Activated T-helper 17 cell treated with anti-CD3 and anti-CD28 coated beads, Interleukin-2, amount 50 U/mL, for 72 hours (primary cell): ENCODE data around the gene SKAP1. TPM values are rescaled to one million over a fixed set of nuclear protein-coding genes. Genes with fewer than 3 reads are reported as not detected.
"Not testable (repeated sequence)": the region's sequence is repeated elsewhere in the genome, so short reads cannot be mapped to it uniquely, and the experiment has no call there.

Source experiments
- ATAC-seq: fragments of 150-1000 bp; cut with Tn5 transposase; replicated peaks from 2 replicates; pipeline ENCODE4 v1.10.0; 2021; ENCODE audit warnings: mild to moderate bottlenecking, moderate library complexity
- H3K27ac Mint-ChIP-seq: one replicate; pipeline ENCODE4 v1.8.0; 2022; ENCODE audit warnings: mixed read lengths
- H3K27me3 Mint-ChIP-seq: one replicate; pipeline ENCODE4 v1.8.0; 2022; ENCODE audit warnings: mixed read lengths
- H3K36me3 Mint-ChIP-seq: one replicate; pipeline ENCODE4 v1.8.0; 2022; ENCODE audit warnings: low read depth, mild to moderate bottlenecking, mixed read lengths
- H3K4me1 Mint-ChIP-seq: one replicate; pipeline ENCODE4 v1.8.0; 2022; ENCODE audit warnings: mixed read lengths
- H3K4me3 Mint-ChIP-seq: one replicate; pipeline ENCODE4 v1.8.0; 2022; ENCODE audit warnings: mild to moderate bottlenecking, mixed read lengths
- H3K9me3 Mint-ChIP-seq: one replicate; pipeline ENCODE4 v1.8.0; 2022; ENCODE audit warnings: mixed read lengths
- total RNA-seq, 2 donors: library from RNA; stranded (reverse); gene quantifications; one replicate each; pipeline ENCODE4 v1.2.3, GENCODE V29; 2022

SKAP1 gene
- total RNA-seq, 2 donors from 2014 or later = 71.4 to 103 TPM

GRCh38 chr17:48269209-48269608, 160.8 kb downstream of the SKAP1 start:
- Mint-ChIP-seq H3K4me3 (no peak overlapping the region), H3K27me3 (no peaks in the 10 kb centered on the region), H3K36me3 (no peaks in the 10 kb centered on the region), H3K4me1 (peaks cover 15% of the 10 kb centered on the region), H3K27ac (no peak overlapping the region), H3K9me3 (no peaks in the 10 kb centered on the region)
- no peak for ATAC-seq

- Mint-ChIP-seq H3K4me3 (no peak overlapping the region), H3K36me3 (peaks cover 32% of the 10 kb centered on the region), H3K27ac (no peak overlapping the region), H3K4me1 (peaks cover 28% of the 10 kb centered on the region), H3K9me3 (no peaks in the 10 kb centered on the region), H3K27me3 (no peaks in the 10 kb centered on the region)
- no peak for ATAC-seq
Observed at GRCh38 chr17:48263731-48264035, 166.3 kb downstream of the SKAP1 start.

GRCh38 chr17:48262982-48263730, 166.9 kb downstream of the SKAP1 start:
- H3K27me3 Mint-ChIP-seq = no peaks in the 10 kb centered on the region
- H3K36me3 Mint-ChIP-seq = peaks cover 37% of the 10 kb centered on the region
- no peaks in the 10 kb centered on the region for H3K9me3 Mint-ChIP-seq
- H3K27ac Mint-ChIP-seq = no peak overlapping the region
- peaks cover 28% of the 10 kb centered on the region for H3K4me1 Mint-ChIP-seq
- ATAC-seq = no peak
- no peak overlapping the region for H3K4me3 Mint-ChIP-seq

GRCh38 chr17:48261297-48261880, 168.6 kb downstream of the SKAP1 start:
- H3K9me3 Mint-ChIP-seq = no peaks in the 10 kb centered on the region
- ATAC-seq = no peak
- H3K27ac Mint-ChIP-seq = peak overlapping the region; percentile 49
- no peaks in the 10 kb centered on the region for H3K27me3 Mint-ChIP-seq
- peaks cover 52% of the 10 kb centered on the region for H3K36me3 Mint-ChIP-seq
- H3K4me3 Mint-ChIP-seq = no peak overlapping the region
- peaks cover 28% of the 10 kb centered on the region for H3K4me1 Mint-ChIP-seq

- Mint-ChIP-seq H3K27ac (no peak overlapping the region), H3K4me1 (peaks cover 19% of the 10 kb centered on the region), H3K36me3 (peaks cover 57% of the 10 kb centered on the region), H3K4me3 (no peak overlapping the region), H3K27me3 (no peaks in the 10 kb centered on the region), H3K9me3 (no peaks in the 10 kb centered on the region)
- ATAC-seq = no peak
Observed at GRCh38 chr17:48259694-48260291, 170.2 kb downstream of the SKAP1 start.

GRCh38 chr17:48258331-48258730, 171.7 kb downstream of the SKAP1 start:
- Mint-ChIP-seq H3K4me1 (peaks cover 9% of the 10 kb centered on the region), H3K9me3 (no peaks in the 10 kb centered on the region), H3K4me3 (no peak overlapping the region), H3K36me3 (peaks cover 60% of the 10 kb centered on the region), H3K27me3 (no peaks in the 10 kb centered on the region), H3K27ac (no peak overlapping the region)
- ATAC-seq = no peak

- ATAC-seq = no peak
- Mint-ChIP-seq H3K4me1 (no peaks in the 10 kb centered on the region), H3K9me3 (no peaks in the 10 kb centered on the region), H3K27me3 (no peaks in the 10 kb centered on the region), H3K4me3 (no peak overlapping the region), H3K27ac (no peak overlapping the region), H3K36me3 (peaks cover 43% of the 10 kb centered on the region)
Observed at GRCh38 chr17:48255759-48256158, 174.3 kb downstream of the SKAP1 start.

- ATAC-seq = no peak
- H3K4me1 Mint-ChIP-seq = no peaks in the 10 kb centered on the region
- H3K27ac Mint-ChIP-seq = no peak overlapping the region
- H3K36me3 Mint-ChIP-seq = peaks cover 36% of the 10 kb centered on the region
- H3K27me3 Mint-ChIP-seq = no peaks in the 10 kb centered on the region
- H3K9me3 Mint-ChIP-seq = no peaks in the 10 kb centered on the region
- H3K4me3 Mint-ChIP-seq = no peak overlapping the region
Observed at GRCh38 chr17:48254896-48255295, 175.1 kb downstream of the SKAP1 start.

GRCh38 chr17:48253975-48254374, 176.0 kb downstream of the SKAP1 start:
- Mint-ChIP-seq H3K27ac (no peak overlapping the region), H3K36me3 (peaks cover 34% of the 10 kb centered on the region), H3K9me3 (no peaks in the 10 kb centered on the region), H3K4me3 (no peak overlapping the region), H3K4me1 (no peaks in the 10 kb centered on the region), H3K27me3 (no peaks in the 10 kb centered on the region)
- ATAC-seq = no peak

GRCh38 chr17:48251950-48252349, 178.1 kb downstream of the SKAP1 start:
- Mint-ChIP-seq H3K27ac (no peak overlapping the region), H3K9me3 (no peaks in the 10 kb centered on the region), H3K36me3 (peaks cover 24% of the 10 kb centered on the region), H3K4me1 (peaks cover 2% of the 10 kb centered on the region), H3K4me3 (no peak overlapping the region), H3K27me3 (no peaks in the 10 kb centered on the region)
- no peak for ATAC-seq

GRCh38 chr17:48250949-48251348, 179.1 kb downstream of the SKAP1 start:
- Mint-ChIP-seq H3K4me1 (peaks cover 6% of the 10 kb centered on the region), H3K27ac (no peak overlapping the region), H3K27me3 (no peaks in the 10 kb centered on the region), H3K9me3 (no peaks in the 10 kb centered on the region), H3K4me3 (no peak overlapping the region), H3K36me3 (peaks cover 19% of the 10 kb centered on the region)
- no peak for ATAC-seq

- not testable (repeated sequence) for H3K27ac Mint-ChIP-seq, H3K9me3 Mint-ChIP-seq, ATAC-seq, H3K4me1 Mint-ChIP-seq, H3K4me3 Mint-ChIP-seq, H3K27me3 Mint-ChIP-seq
- H3K36me3 Mint-ChIP-seq = peaks cover 19% of the 10 kb centered on the region
Observed at GRCh38 chr17:48250059-48250458, 180.0 kb downstream of the SKAP1 start.

- no peak overlapping the region for H3K27ac Mint-ChIP-seq
- H3K4me1 Mint-ChIP-seq = peaks cover 16% of the 10 kb centered on the region
- H3K27me3 Mint-ChIP-seq = no peaks in the 10 kb centered on the region
- no peak for ATAC-seq
- H3K9me3 Mint-ChIP-seq = no peaks in the 10 kb centered on the region
- H3K36me3 Mint-ChIP-seq = peaks cover 8% of the 10 kb centered on the region
- H3K4me3 Mint-ChIP-seq = no peak overlapping the region
Observed at GRCh38 chr17:48247603-48248002, 182.4 kb downstream of the SKAP1 start.

GRCh38 chr17:48247038-48247437, 183.0 kb downstream of the SKAP1 start:
- ATAC-seq = no peak
- Mint-ChIP-seq H3K36me3 (peaks cover 8% of the 10 kb centered on the region), H3K4me3 (no peak overlapping the region), H3K9me3 (no peaks in the 10 kb centered on the region), H3K4me1 (peaks cover 16% of the 10 kb centered on the region), H3K27me3 (no peaks in the 10 kb centered on the region), H3K27ac (no peak overlapping the region)

GRCh38 chr17:48246612-48247011, 183.4 kb downstream of the SKAP1 start:
- no peak for ATAC-seq
- H3K36me3 Mint-ChIP-seq = peaks cover 8% of the 10 kb centered on the region
- no peaks in the 10 kb centered on the region for H3K9me3 Mint-ChIP-seq
- H3K4me1 Mint-ChIP-seq = peaks cover 19% of the 10 kb centered on the region
- no peak overlapping the region for H3K4me3 Mint-ChIP-seq
- no peaks in the 10 kb centered on the region for H3K27me3 Mint-ChIP-seq
- H3K27ac Mint-ChIP-seq = no peak overlapping the region
